GM12878 (cell line): Measurements from ENCODE around the gene CRY1. TPM values are rescaled to one million over a fixed set of nuclear protein-coding genes. Genes with fewer than 3 reads are reported as not detected.

Experiments used
- ATAC-seq: fragments of 200-7000 bp; cut with Tn5 transposase; 3 replicates; pipeline ENCODE4 v1.9.1; 2020; ENCODE audit warnings: mild to moderate bottlenecking, moderate library complexity
- BruUV-seq: library from RNA; stranded (reverse); fragments of 400-500 nt; replicated peaks from 2 replicates; lab custom pipeline; 2021; lab: Mats Ljungman, UMichigan
- CTCF ChIA-PET: fragments of 300-600 bp; sonication (Branson Sonifier 250); formaldehyde crosslinking; extraction: SDS; loops from one replicate; lab custom pipeline; 2021; ENCODE audit warnings: inconsistent platforms; lab: Yijun Ruan, JAX
- POLR2A ChIA-PET: fragments of 350-600 bp; formaldehyde crosslinking; extraction: SDS; loops from one replicate; lab custom pipeline; 2021; ENCODE audit warnings: inconsistent platforms; lab: Charles Lee
- RAD21 ChIA-PET: fragments of 300-600 bp; sonication (Branson Sonifier 250); formaldehyde crosslinking; loops from one replicate; lab custom pipeline; 2023; ENCODE audit warnings: antibody characterized with exemption; ENCODE audit not compliant: unreplicated experiment; lab: Charles Lee
- SMC1A ChIA-PET: fragments of 300-600 bp; sonication (Branson Sonifier 250); formaldehyde crosslinking; loops from one replicate; lab custom pipeline; 2023; ENCODE audit not compliant: unreplicated experiment, uncharacterized antibody; lab: Charles Lee
- DNase-seq: peaks from one replicate; pipeline ENCODE4 v3.0.0-alpha.2; 2011; ENCODE audit warnings: low read depth, low spot score
- FAIRE-seq: peaks from 3 replicates; lab custom pipeline; 2011; peaks lifted over from hg19 to GRCh38; lab: Jason Lieb, UNC
- H2AFZ ChIP-seq: 2 replicates; pipeline ENCODE4 v1.6.0; 2011; ENCODE audit warnings: low read depth, low read length, control low read depth; ENCODE audit not compliant: control insufficient read depth
- H3K27ac ChIP-seq: 2 replicates; pipeline ENCODE4 v1.5.1; 2011; ENCODE audit warnings: control low read depth; ENCODE audit not compliant: control insufficient read depth, insufficient read depth
- H3K27me3 ChIP-seq, 2 experiments: replicated peaks in 1 of 2; 2 replicates each; pipeline versions ENCODE4 v1.6.0 to v1.6.1; 2011; ENCODE audit warnings: low read length in 1 of 2; ENCODE audit not compliant: control insufficient read depth in 2 of 2, insufficient read depth in 2 of 2
- H3K36me3 ChIP-seq, 2 experiments: 2 replicates each; pipeline ENCODE4 v1.5.1; 2011; ENCODE audit warnings: low read length in 1 of 2; ENCODE audit not compliant: control insufficient read depth in 2 of 2, insufficient read depth in 2 of 2
- H3K4me1 ChIP-seq: 2 replicates; pipeline ENCODE4 v1.6.1; 2011; ENCODE audit warnings: mild to moderate bottlenecking, low read length, moderate library complexity, mixed read lengths; ENCODE audit not compliant: control insufficient read depth, insufficient read depth
- H3K4me2 ChIP-seq: 2 replicates; pipeline ENCODE4 v1.6.0; 2011; ENCODE audit warnings: control low read depth; ENCODE audit not compliant: control insufficient read depth, insufficient read depth
- H3K4me3 ChIP-seq: fragments of 200-600 bp; sonication (generic); 2 replicates; pipeline ENCODE4 v1.5.1; 2016
- H3K79me2 ChIP-seq: 2 replicates; pipeline ENCODE4 v1.6.0; 2011; ENCODE audit warnings: low read length; ENCODE audit not compliant: control insufficient read depth, insufficient read depth
- H3K9ac ChIP-seq: 2 replicates; pipeline ENCODE4 v1.8.0; 2011; ENCODE audit warnings: low read length, control low read depth, mixed read lengths; ENCODE audit not compliant: control insufficient read depth, insufficient read depth
- H3K9me3 ChIP-seq: replicated peaks from 3 replicates; pipeline ENCODE4 v1.5.1; 2011; ENCODE audit warnings: mild to moderate bottlenecking, low read length; ENCODE audit not compliant: control insufficient read depth, insufficient read depth
- H4K20me1 ChIP-seq: 2 replicates; pipeline ENCODE4 v1.6.0; 2011; ENCODE audit not compliant: control insufficient read depth, insufficient read depth
- CHD1 ChIP-seq: IDR thresholded peaks from 2 replicates; pipeline ENCODE4 v1.6.1; 2012; ENCODE audit warnings: low read depth, low read length, improper control_type of control experiment
- EZH2 ChIP-seq: IDR thresholded peaks from 2 replicates; pipeline ENCODE4 v1.6.1; 2012; ENCODE audit warnings: low read depth, mild to moderate bottlenecking, control low read depth, inconsistent platforms, low read length, borderline replicate concordance; ENCODE audit not compliant: control insufficient read depth
- GATAD2B ChIP-seq: fragments of 450-650 bp; conservative IDR thresholded peaks from 2 replicates; pipeline ENCODE4 v1.6.1; 2017; ENCODE audit warnings: low read depth, mild to moderate bottlenecking, moderate library complexity
- HDAC6 ChIP-seq: fragments of 200-600 bp; sonication (generic); IDR thresholded peaks from one replicate; pipeline ENCODE4 v1.8.0; 2017; ENCODE audit warnings: antibody characterized with exemption; ENCODE audit not compliant: unreplicated experiment
- MTA2 ChIP-seq: fragments of 450-650 bp; IDR thresholded peaks from 2 replicates; pipeline ENCODE4 v1.6.1; 2016; ENCODE audit warnings: low read depth, mild to moderate bottlenecking, moderate library complexity
- POLR2AphosphoS5 ChIP-seq: IDR thresholded peaks from 2 replicates; pipeline ENCODE4 v1.6.1; 2011; ENCODE audit warnings: mild to moderate bottlenecking, low read length, inconsistent platforms
- SPI1 ChIP-seq: IDR thresholded peaks from 2 replicates; pipeline ENCODE4 v1.6.1; 2011; ENCODE audit warnings: low read depth, mild to moderate bottlenecking, low read length, moderate library complexity, borderline replicate concordance; ENCODE audit not compliant: insufficient read depth
- STAT3 ChIP-seq: IDR thresholded peaks from 2 replicates; pipeline ENCODE4 v1.6.1; 2011; ENCODE audit warnings: low read depth, low read length, improper control_type of control experiment
- TARDBP ChIP-seq: IDR thresholded peaks from 2 replicates; pipeline ENCODE4 v1.6.1; 2016; ENCODE audit warnings: borderline replicate concordance
- ZNF622 ChIP-seq: fragments of 450-650 bp; IDR thresholded peaks from 2 replicates; pipeline ENCODE4 v1.6.1; 2017; ENCODE audit warnings: mild to moderate bottlenecking, inconsistent platforms
- WGBS: methylation state at CpG from one replicate; pipeline ENCODE4 v1.1.6; 2016; ENCODE audit warnings: low lambda C conversion rate; ENCODE audit not compliant: insufficient replicate concordance, insufficient coverage; ENCODE audit errors: missing lambda C conversion rate; 5-methylcytosine and 5-hydroxymethylcytosine counted together
- in situ Hi-C: fragments of 300-500 bp; cut with MboI; formaldehyde crosslinking; loops from 9 replicates; pipeline ENCODE4 v1.14.3; 2018; ENCODE audit warnings: mixed read lengths
- intact Hi-C: fragments of 100-400 bp; cut with micrococcal nuclease; formaldehyde crosslinking; loops from one replicate; pipeline ENCODE4 v1.14.2; 2022; ENCODE audit not compliant: unreplicated experiment
- polyA plus RNA-seq, 11 experiments: library from polyadenylated mRNA; depleted of rRNA in 4 of 11; unstranded in 6 of 11; stranded (reverse) in 5 of 11; fragments of >200 nt; fragmentation: Nextera tagmentation in 4 of 11; fragmentation: Illumina TruSeq in 1 of 11; extraction: Ambion mirVana in 4 of 11; extraction: Trizol in 1 of 11; gene quantifications; 1 replicate in 1 of 11; 2 replicates in 10 of 11; pipeline versions ENCODE4 v1.2.1 to v1.2.3, GENCODE V29; 2011 to 2016; ENCODE audit warnings: inconsistent platforms in 2 of 11, missing spikeins in 2 of 11, low read depth in 1 of 11
- total RNA-seq, 4 experiments: library from RNA; depleted of rRNA in 3 of 4; stranded (reverse); fragments of >200 nt in 3 of 4; fragmentation: Illumina TruSeq in 1 of 4; extraction: Trizol in 1 of 4; gene quantifications; 2 replicates each; pipeline versions ENCODE4 v1.2.1 to v1.2.3, GENCODE V29; 2013 to 2021
- TF ChIP-seq, protein P1 (sequence below): IDR thresholded peaks from 2 replicates; pipeline ENCODE4 v1.6.1; 2012; ENCODE audit warnings: improper control_type of control experiment, low read depth, low read length; ENCODE audit not compliant: insufficient replicate concordance

Gene CRY1
- total and polyA plus RNA-seq, 10 of the 15 experiments (the other 5 are each of a cell fraction or from before 2014, with no cell fraction given), result 1.6 to 10.9 (median 5.4) TPM

DNA sequence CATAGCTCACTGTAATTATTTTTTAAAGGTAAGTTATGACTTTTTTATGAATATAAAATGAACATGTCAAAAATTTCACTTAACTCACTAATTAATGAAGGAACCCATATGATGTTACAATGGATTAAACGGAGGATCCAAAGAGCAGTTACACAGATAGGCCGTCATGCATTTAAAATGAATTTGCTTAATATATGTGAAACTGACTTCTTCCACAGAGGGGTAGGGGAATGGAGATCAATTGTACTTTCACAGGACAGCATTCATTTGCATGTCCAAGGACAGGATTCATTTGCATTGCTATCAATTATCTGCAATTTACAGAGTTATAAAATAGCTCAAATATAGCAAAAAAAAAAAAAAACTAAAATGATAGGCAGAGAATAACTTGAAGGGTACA, 6.6 kb upstream of the CRY1 start:
- no peak overlapping the region for H3K4me3 ChIP-seq
- FAIRE-seq (no peak), DNase-seq (no peak), ATAC-seq (no peak)
- H2AFZ ChIP-seq, result no peak overlapping the region
- H3K36me3 ChIP-seq, result no peaks in the 10 kb centered on the region
- in situ Hi-C loops, result loop anchor here (10.0 kb wide), 1 partner anchor 715 kb away; no protein-coding TSS in a partner anchor
- SMC1A ChIA-PET, result no interaction called here
- H3K9ac ChIP-seq, result no peak overlapping the region
- H4K20me1 ChIP-seq, result no peaks in the 10 kb centered on the region
- TF ChIP-seq HDAC6, result no peak
- TF ChIP-seq TARDBP, result no peak
- no peak for TF ChIP-seq POLR2AphosphoS5
- no peak for TF ChIP-seq EZH2
- no peak for TF ChIP-seq STAT3
- TF ChIP-seq ZNF622, result no peak
- TF ChIP-seq MTA2, result no peak
- TF ChIP-seq, protein P1, sequence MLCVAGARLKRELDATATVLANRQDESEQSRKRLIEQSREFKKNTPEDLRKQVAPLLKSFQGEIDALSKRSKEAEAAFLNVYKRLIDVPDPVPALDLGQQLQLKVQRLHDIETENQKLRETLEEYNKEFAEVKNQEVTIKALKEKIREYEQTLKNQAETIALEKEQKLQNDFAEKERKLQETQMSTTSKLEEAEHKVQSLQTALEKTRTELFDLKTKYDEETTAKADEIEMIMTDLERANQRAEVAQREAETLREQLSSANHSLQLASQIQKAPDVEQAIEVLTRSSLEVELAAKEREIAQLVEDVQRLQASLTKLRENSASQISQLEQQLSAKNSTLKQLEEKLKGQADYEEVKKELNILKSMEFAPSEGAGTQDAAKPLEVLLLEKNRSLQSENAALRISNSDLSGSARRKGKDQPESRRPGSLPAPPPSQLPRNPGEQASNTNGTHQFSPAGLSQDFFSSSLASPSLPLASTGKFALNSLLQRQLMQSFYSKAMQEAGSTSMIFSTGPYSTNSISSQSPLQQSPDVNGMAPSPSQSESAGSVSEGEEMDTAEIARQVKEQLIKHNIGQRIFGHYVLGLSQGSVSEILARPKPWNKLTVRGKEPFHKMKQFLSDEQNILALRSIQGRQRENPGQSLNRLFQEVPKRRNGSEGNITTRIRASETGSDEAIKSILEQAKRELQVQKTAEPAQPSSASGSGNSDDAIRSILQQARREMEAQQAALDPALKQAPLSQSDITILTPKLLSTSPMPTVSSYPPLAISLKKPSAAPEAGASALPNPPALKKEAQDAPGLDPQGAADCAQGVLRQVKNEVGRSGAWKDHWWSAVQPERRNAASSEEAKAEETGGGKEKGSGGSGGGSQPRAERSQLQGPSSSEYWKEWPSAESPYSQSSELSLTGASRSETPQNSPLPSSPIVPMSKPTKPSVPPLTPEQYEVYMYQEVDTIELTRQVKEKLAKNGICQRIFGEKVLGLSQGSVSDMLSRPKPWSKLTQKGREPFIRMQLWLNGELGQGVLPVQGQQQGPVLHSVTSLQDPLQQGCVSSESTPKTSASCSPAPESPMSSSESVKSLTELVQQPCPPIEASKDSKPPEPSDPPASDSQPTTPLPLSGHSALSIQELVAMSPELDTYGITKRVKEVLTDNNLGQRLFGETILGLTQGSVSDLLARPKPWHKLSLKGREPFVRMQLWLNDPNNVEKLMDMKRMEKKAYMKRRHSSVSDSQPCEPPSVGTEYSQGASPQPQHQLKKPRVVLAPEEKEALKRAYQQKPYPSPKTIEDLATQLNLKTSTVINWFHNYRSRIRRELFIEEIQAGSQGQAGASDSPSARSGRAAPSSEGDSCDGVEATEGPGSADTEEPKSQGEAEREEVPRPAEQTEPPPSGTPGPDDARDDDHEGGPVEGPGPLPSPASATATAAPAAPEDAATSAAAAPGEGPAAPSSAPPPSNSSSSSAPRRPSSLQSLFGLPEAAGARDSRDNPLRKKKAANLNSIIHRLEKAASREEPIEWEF, result no peak
- TF ChIP-seq SPI1, result no peak
- TF ChIP-seq CHD1, result no peak
- no peak for TF ChIP-seq GATAD2B
- TF ChIP-seq, all 136 proteins: peak for 0
- Histone ChIP-seq H3K79me2 (no peaks in the 10 kb centered on the region), H3K9me3 (no peaks in the 10 kb centered on the region; the same call in 2 of the 3 replicates), H3K4me1 (no peaks in the 10 kb centered on the region), H3K4me2 (no peak overlapping the region), H3K27ac (no peak overlapping the region), H3K27me3 (no peaks in the 10 kb centered on the region; a peak in 1 of 4 replicates)
- WGBS, result 24% methylated on average over 2 of the region's 2 CpGs
- ChIA-PET RAD21 (no interaction called here), POLR2A (no interaction called here), CTCF (interaction anchor here (0.7 to 1.3 kb wide), 4 partner anchors 8 to 498 kb away, joined by 3 to 5 read pairs (median 3); no protein-coding TSS in a partner anchor)
- no TSS peak for BruUV-seq
- intact Hi-C loops, result loop anchor here (5.0 kb wide), 1 partner anchor 713 kb away; no protein-coding TSS in a partner anchor
